GM06990 (cell line): ENCODE results near the gene LASP1.
A peak's percentile ranks its signal among the peaks of the same experiment; 100 is the strongest.
"Not testable (repeated sequence)": the region's sequence is repeated elsewhere in the genome, so short reads cannot be mapped to it uniquely, and the experiment has no call there.

Source experiments
- DNase-seq: peaks from one replicate; pipeline ENCODE4 v3.0.0-alpha.2; 2011; ENCODE audit not compliant: insufficient read length; ENCODE audit errors: extremely low read depth
- H3K27me3 ChIP-seq: replicated peaks from 2 replicates; pipeline ENCODE4 v1.6.0; 2011; ENCODE audit warnings: low read length; ENCODE audit not compliant: control insufficient read depth, insufficient read depth
- H3K36me3 ChIP-seq: 2 replicates; pipeline ENCODE4 v1.5.1; 2011; ENCODE audit warnings: low read length; ENCODE audit not compliant: control insufficient read depth, insufficient read depth
- H3K4me3 ChIP-seq: replicated peaks from 2 replicates; pipeline ENCODE4 v1.5.1; 2011; ENCODE audit warnings: low read depth, mild to moderate bottlenecking, control low read depth, low read length
- CTCF ChIP-seq: IDR thresholded peaks from 2 replicates; pipeline ENCODE4 v1.5.1; 2011; ENCODE audit warnings: low read length, control low read depth, mild to moderate bottlenecking, inconsistent platforms; ENCODE audit not compliant: insufficient read depth, poor library complexity, severe bottlenecking

The LASP1 gene

DNA sequence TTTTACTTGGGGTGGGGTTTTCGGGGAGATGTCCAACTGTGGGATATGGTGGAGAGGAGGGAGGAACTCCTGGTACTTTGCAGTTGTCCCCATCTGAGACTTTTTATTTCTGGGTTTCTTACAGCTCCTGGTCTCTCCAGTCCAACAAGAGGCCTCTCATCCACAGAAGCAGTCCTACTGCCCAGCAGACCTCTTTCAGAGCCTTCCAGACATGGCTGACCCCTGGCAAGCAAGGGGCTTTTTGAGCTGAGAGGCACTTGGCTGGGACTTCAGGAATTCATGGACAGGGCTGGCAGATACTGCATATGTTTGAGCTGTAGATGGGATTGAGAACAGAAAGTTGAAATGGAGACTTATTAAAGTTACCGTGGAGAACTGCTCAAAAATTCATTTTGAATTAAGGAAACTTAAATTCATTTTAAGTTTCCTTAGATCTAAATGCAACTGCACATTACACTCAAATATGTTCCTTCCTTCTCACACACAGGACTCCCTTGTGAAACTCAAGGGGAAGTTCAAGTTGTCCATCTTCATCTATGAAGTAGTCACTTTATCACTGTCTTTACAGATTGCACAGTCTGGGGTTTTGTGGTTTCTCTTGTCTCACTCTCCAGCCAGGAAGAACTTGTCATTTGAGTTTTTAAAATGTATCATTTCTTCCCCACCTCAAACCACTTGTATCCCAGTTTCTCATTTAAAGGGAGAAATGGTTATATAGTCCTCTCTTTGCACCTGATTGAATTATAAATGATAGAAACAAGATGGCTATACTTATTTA, 56.6 kb downstream of the LASP1 start:
- Histone ChIP-seq H3K36me3 (no peaks in the 10 kb centered on the region), H3K4me3 (no peak overlapping the region), H3K27me3 (no peaks in the 10 kb centered on the region)
- no peak for DNase-seq
- no peak for TF ChIP-seq CTCF

DNA sequence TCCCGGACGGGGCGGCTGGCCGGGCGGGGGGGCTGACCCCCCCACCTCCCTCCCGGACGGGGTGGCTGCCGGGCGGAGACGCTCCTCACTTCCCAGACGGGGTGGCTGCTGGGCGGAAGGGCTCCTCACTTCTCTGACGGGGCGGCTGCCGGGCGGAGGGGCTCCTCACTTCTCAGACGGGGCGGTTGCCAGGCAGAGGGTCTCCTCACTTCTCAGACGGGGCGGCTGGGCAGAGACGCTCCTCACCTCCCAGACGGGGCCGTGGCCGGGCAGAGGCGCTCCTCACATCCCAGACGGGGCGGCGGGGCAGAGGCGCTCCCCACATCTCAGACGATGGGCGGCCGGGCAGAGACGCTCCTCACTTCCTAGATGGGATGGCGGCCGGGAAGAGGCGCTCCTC, 60.9 kb downstream of the LASP1 start:
- H3K4me3 ChIP-seq, DNase-seq, H3K36me3 ChIP-seq, H3K27me3 ChIP-seq: not testable (repeated sequence)

DNA sequence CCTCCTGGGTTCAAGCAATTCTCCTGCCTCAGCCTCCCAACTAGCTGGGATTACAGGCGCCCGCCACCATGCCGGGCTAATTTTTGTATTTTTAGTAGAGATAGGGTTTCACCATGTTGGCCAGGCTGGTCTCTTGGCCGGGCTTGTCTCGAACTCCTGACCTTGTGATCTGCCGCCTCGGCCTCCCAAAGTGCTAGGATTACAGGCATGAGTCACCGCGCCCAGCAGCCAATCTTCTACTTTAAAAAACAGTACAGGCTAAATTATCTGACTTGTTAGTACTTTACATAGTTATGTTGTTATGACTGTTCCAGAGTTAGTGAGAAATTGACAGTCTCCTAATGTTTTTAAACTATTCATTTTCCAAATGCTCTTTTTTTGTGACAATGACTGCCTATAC, 64.1 kb downstream of the LASP1 start:
- not testable (repeated sequence) for H3K4me3 ChIP-seq, DNase-seq, H3K27me3 ChIP-seq, H3K36me3 ChIP-seq

DNA sequence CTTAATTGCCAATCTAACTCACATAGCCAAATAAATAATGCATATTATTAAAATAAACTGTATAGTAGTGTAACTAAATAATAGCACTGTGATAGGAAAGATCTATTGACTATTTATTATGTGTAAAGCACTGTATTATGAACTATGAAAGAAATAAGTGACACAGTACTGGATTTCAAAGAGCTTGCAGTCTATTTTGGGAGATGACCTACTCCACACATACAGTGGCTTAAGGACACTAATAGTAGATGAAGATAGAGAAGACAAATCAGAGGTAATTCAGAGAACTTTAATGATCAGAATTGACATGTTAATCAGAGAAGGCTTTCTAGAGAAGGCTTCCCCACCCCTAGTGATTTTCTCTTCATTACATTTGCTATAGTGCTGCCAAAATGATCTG, 70.1 kb downstream of the LASP1 start:
- no peak for TF ChIP-seq CTCF
- no peak for DNase-seq
- no peak overlapping the region for H3K4me3 ChIP-seq
- H3K36me3 ChIP-seq, result no peaks in the 10 kb centered on the region
- no peaks in the 10 kb centered on the region for H3K27me3 ChIP-seq

- Histone ChIP-seq H3K36me3 (no peaks in the 10 kb centered on the region), H3K27me3 (no peaks in the 10 kb centered on the region), H3K4me3 (no peak overlapping the region)
- DNase-seq, result no peak
- no peak for TF ChIP-seq CTCF
Observed at GRCh38 chr17:38940404-38940803, 70.5 kb downstream of the LASP1 start.

GRCh38 chr17:38942696-38943334, 73.0 kb downstream of the LASP1 start:
- Histone ChIP-seq H3K36me3 (no peaks in the 10 kb centered on the region), H3K4me3 (no peak overlapping the region), H3K27me3 (no peaks in the 10 kb centered on the region)
- no peak for DNase-seq
- TF ChIP-seq CTCF, result no peak

- Histone ChIP-seq H3K4me3 (no peak overlapping the region), H3K27me3 (no peaks in the 10 kb centered on the region), H3K36me3 (no peaks in the 10 kb centered on the region)
- peak; percentile 63 for DNase-seq
- TF ChIP-seq CTCF, result no peak
Observed at GRCh38 chr17:38943607-38944006, 73.7 kb downstream of the LASP1 start.
